HG03064 (cell line): ENCODE measurements around the gene PTPRG.

Experiments
- ATAC-seq: cut with Tn5 transposase; IDR thresholded peaks from one replicate; pipeline ENCODE4 v1.9.1; 2021; ENCODE audit warnings: low read depth; ENCODE audit not compliant: unreplicated experiment

PTPRG gene

DNA sequence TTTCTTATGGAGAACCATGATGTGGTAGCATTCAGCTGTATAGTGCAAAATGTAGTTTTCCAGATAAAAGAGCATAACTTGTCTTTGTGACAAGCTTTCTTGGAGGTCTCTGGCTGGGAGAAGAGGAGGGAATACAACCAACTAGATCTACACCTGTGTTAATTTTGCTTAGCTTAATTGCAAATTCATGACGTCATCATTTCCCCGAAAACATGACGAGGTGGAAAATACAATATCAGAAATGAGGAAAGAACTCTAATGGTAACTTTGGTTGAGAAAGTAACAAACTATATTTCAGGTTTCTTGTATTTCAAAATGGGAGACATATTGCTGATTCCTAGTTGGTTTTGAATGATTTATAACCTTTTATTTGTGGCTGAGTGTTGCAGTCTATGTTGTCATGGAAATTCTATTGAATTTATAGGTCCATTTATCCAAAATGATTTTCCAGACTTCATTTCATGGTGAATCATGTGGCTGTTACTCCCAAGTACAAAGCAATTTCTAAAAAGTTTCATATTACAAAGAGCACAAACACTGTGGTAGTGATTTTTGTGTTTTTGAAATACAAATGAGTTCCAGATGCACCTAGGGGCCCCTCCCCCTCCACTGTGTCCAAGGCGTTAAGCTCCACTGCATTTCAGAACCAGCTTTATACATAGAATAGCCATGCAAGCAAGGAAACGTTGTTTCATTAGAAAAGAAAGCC is 504.8 kb downstream of the PTPRG start:
- ATAC-seq = no peak

GRCh38 chr3:62068337-62068736 is 507.0 kb downstream of the PTPRG start:
- ATAC-seq = no peak

GRCh38 chr3:62070891-62071290 is 509.5 kb downstream of the PTPRG start:
- no peak for ATAC-seq

- ATAC-seq = no peak
Measured at GRCh38 chr3:62073038-62073437, 511.7 kb downstream of the PTPRG start.

DNA sequence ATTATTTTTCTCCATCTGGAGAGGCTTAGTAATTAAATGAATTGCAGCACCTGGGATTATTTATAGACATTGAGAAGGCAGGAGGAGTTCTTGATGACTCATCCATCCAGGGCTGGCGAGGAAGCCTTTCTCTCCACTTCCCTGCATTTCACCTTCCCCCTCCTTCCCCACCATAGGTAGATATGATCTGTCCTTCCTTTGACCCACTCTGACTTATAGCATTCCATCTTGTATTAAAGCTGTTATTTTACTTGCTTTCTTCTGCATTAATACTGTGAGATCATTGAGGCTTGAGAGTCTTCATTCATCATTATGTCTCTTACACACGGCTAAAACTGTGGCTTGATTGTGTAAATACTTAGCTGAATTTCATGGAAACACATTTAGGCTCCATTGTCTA is 523.2 kb downstream of the PTPRG start:
- no peak for ATAC-seq

- no peak for ATAC-seq
Measured at GRCh38 chr3:62088472-62089104, 527.2 kb downstream of the PTPRG start.

GRCh38 chr3:62090066-62090465 is 528.7 kb downstream of the PTPRG start:
- no peak for ATAC-seq

- ATAC-seq = no peak
Measured at GRCh38 chr3:62090519-62090918, 529.1 kb downstream of the PTPRG start.

- ATAC-seq = no peak
Measured at GRCh38 chr3:62093025-62093424, 531.7 kb downstream of the PTPRG start.

- no peak for ATAC-seq
Measured at GRCh38 chr3:62094461-62094860, 533.1 kb downstream of the PTPRG start.

DNA sequence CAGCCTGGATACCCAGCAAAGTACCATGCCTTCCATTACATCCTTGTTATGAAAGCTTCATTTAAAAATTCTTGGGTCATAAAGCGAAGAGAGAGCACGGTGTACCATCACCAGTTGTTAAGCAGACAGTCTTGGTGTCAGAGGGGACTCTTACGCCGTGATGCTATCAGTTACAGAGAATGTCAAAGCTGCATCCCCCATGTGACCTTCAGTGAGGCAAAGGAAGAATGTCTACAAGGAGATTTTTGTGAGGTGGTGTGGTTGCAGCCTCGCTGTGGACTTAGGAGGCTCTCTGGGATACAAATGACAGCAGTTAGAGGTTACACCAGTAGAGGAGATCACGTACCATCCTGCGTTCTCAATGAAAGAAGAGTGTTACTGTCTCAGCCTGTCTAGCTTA is 533.7 kb downstream of the PTPRG start:
- no peak for ATAC-seq

DNA sequence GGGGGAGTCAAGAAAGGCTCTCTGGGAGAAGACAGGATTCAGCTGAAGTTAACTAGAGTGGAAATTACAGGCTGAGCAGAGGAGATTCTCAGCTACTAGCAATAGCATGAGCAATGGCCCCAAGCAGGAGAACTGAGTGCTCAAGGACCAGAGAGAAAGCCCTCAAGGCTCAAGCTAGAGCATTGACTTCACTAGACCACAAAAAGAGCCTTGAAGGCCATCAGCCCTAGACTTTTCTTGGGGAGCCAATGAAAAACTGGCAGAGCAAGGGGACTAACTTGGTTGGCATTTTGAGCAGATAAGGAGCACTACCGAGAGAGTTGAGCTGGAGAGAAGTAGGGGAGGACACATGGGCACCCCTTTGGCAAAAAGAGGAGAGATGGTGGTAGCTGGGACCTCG is 534.4 kb downstream of the PTPRG start:
- ATAC-seq = no peak

- no peak for ATAC-seq
Measured at GRCh38 chr3:62096521-62096920, 535.1 kb downstream of the PTPRG start.

GRCh38 chr3:62097121-62097520 is 535.8 kb downstream of the PTPRG start:
- ATAC-seq = no peak

DNA sequence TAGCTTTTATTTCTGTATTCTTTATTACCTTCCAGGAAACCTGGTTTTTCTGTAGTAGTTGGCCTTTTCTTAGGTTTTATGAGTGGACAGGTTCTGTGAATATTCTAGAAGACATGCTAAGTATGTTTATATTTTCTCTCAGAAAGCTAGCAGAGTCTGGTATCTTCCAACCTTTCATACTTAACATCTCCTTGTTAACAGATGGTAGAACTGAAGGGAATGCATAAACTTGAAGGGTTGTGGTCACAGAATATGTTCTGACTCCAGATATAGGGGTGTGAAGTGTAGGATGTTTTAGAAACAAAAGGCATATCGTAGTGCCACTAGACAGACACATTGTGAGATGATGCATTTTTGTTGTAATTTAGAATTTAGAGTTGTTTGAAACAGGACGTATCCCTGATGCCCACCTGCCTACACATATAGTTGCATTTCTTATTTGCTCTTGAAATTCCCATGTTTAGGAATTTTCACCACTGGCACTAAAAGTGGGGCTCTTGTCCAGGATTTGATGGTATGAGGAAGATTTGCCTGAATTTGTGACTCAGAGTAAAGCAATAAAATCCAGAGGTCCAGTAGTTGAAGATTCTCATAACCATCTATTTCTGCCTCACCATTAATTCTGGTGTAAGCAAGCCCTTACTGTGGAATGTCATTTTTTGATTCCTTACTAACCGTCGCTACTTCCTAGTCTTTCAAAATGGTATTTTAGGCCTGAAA is 537.4 kb downstream of the PTPRG start:
- no peak for ATAC-seq

DNA sequence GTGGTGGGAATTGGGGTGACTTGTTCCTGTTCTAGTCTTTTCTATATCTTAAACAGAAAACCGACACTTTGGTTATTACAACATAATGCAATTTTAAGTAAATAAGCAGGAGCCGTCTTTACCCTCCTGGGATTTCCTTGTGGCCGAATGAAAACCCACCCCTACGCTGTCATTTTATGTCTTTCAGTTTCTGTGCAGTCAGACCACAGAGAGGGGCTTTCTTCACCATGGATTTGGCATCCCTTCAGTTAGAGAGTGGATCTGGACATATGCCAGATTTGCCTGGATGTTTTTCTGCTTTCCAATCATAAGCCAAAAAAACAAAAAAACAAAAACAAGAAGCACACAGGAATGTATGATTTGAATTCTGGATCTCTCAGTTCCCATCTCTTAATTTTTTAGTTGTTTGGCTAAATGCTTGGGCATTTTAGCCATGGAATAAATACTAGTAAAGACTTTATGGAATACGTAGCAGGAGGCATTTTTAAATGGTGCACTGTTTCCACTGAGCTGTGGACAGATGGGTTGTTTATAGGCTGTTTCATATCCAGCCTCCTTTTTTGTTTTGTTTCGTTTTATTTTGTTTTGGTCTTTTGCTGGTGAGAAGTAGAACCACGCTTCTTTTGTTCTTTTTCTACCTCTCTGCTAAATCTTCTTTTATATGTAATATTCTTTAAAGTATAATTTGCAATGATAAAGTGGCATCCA is 539.1 kb downstream of the PTPRG start:
- no peak for ATAC-seq

DNA sequence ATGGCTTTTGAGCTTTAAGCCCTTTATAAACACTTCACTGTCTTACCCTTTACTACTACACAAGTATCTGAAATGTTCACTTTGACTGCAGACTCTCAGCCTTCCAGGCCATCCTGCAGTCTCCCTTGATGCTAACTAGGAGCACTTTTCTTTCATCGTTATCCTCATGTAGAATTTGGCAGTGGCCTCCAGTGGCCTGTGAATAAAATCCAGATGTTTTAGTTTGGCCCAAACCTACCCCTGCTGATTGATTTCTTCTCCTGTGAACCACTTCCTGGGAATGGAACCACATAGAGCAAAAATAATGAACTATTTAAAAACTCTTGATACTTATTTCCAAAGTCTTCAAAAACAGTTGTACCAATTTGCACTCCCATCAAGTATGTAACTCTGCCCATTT is 540.1 kb downstream of the PTPRG start:
- no peak for ATAC-seq

DNA sequence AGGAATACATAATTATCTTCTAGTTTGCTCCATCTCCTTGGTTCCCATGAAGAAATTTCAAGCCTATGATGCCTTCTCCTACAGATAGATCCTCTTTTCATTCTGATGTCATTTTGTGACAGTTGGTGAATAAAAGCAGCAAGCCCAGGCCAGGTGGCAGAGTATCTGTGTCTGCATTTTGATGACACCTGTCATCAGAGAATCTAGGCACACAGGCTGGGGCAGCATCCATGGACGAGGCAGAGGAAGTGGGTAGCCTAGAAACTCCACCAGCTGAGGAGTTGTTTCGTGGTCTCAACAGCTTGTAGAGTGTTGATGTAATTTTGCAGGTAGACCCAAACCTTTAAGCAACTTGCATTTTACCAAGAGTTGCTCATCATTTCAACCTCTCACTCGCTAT is 542.2 kb downstream of the PTPRG start:
- no peak for ATAC-seq

DNA sequence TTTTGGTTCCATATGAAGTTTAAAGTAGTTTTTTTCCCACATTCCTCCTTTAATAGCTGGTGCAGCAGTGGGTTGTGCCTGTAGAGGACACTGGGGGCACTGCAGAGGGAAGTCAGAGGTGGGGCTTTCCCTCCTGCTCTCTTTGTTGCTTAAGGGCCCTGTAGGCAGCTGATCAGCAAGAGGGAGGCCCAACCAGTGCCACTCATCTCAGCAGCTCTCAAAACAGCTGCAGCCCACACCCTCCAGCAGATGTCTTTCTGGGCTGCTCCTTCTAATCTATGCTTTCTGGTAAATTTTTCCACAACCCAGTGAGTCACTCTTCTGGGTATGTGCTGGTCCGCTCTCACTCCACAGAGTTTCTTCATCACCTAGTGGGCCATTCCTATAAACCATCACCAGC is 548.2 kb downstream of the PTPRG start:
- ATAC-seq = no peak

DNA sequence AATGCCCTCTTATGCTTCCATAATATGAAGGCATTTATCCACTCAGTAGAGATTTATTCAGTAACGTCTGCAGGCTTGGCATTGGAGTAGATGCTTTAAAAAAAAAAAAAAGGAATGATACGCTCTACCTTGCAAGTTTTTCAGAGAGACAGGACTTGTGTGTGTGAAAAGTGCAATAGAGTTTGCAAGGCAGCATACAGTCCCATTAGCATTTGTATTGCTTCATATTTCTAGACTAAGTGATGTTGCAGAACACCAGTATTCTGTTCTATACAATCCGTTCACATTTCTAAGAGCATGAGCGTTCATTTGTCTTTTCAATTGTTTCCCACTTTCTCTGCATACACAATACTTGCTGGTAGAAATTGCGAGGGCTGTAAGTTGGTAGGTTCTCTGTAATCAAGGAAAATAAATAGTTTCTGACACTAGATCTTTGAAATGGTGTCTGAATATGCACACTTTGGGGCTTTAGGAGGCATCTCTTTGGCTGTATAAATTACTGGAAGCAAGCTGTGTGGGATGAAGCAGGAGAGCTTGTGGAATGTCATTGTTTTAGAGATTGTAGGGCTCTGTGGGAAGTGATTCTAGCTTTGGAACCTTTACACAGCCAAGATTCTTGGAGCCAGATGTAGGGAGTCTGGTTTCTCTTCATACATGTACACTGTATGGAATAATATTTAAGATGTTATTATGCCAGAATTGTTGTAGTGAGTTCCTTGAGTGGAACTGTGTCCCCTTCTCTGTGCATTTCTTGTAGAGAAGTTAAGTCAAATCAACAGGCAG is 549.3 kb downstream of the PTPRG start:
- no peak for ATAC-seq
